HG02571 (cell line): ENCODE data around the gene ARL6IP6.

Source experiments
- ATAC-seq: cut with Tn5 transposase; IDR thresholded peaks from one replicate; pipeline ENCODE4 v1.9.1; 2021; ENCODE audit warnings: mild to moderate bottlenecking, moderate library complexity; ENCODE audit not compliant: unreplicated experiment

ARL6IP6 gene

GRCh38 chr2:152792974-152793373 is 74.6 kb downstream of the ARL6IP6 start:
- ATAC-seq, result no peak

- ATAC-seq, result no peak
Observed at GRCh38 chr2:152796941-152797340, 78.5 kb downstream of the ARL6IP6 start.

GRCh38 chr2:152804687-152805408 is 86.4 kb downstream of the ARL6IP6 start:
- no peak for ATAC-seq

- ATAC-seq, result no peak
Observed at GRCh38 chr2:152811916-152812315, 93.5 kb downstream of the ARL6IP6 start.
